BE2C (cell line): ENCODE measurements around the gene GLIPR1.
"Not testable (repeated sequence)": the region's sequence is repeated elsewhere in the genome, so short reads cannot be mapped to it uniquely, and the experiment has no call there.

ENCODE experiments used
- DNase-seq: peaks from one replicate; pipeline ENCODE4 v3.0.0-alpha.2; 2020
- H3K27me3 ChIP-seq: fragments of 250-450 bp; sonication (Bioruptor Pico); 2 replicates; pipeline ENCODE4 v1.5.1; 2020; ENCODE audit warnings: mild to moderate bottlenecking
- H3K36me3 ChIP-seq: fragments of 250-450 bp; sonication (Bioruptor Pico); 2 replicates; pipeline ENCODE4 v1.5.1; 2020; ENCODE audit warnings: mild to moderate bottlenecking
- H3K4me1 ChIP-seq: fragments of 250-450 bp; sonication (Bioruptor Pico); 2 replicates; pipeline ENCODE4 v1.5.1; 2020
- H3K4me3 ChIP-seq: 2 replicates; pipeline ENCODE4 v1.5.1; 2011; ENCODE audit warnings: low read depth, low read length
- H3K9me3 ChIP-seq: fragments of 250-450 bp; sonication (Bioruptor Pico); 2 replicates; pipeline ENCODE4 v1.5.1; 2020
- TF ChIP-seq, protein P1 (sequence below): IDR thresholded peaks from 2 replicates; pipeline ENCODE4 v1.5.1; 2012; ENCODE audit warnings: mild to moderate bottlenecking, low read depth, low read length

GLIPR1 gene

DNA sequence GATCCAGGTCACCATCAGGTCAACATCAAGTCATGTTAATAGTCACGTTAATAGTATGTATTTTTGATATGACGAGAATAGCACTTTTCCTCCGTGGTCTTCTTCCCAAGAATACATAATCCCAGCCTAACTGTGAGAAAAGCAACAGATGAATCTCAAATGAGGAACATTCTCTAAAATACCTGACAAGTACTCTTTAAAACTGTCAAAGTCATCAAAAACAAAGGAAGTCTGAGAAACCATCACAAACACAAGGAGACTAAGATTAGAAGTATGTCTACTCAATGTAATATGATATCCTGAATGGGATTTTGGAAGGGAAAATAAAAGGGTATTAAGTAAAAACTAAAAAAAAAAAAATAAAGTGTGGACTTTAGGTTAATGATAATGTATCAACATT is 36.8 kb upstream of the GLIPR1 start:
- no peaks in the 10 kb centered on the region; the same call in 1 of the 2 replicates for H3K27me3 ChIP-seq
- H3K9me3 ChIP-seq = no peaks in the 10 kb centered on the region
- TF ChIP-seq, protein P1, sequence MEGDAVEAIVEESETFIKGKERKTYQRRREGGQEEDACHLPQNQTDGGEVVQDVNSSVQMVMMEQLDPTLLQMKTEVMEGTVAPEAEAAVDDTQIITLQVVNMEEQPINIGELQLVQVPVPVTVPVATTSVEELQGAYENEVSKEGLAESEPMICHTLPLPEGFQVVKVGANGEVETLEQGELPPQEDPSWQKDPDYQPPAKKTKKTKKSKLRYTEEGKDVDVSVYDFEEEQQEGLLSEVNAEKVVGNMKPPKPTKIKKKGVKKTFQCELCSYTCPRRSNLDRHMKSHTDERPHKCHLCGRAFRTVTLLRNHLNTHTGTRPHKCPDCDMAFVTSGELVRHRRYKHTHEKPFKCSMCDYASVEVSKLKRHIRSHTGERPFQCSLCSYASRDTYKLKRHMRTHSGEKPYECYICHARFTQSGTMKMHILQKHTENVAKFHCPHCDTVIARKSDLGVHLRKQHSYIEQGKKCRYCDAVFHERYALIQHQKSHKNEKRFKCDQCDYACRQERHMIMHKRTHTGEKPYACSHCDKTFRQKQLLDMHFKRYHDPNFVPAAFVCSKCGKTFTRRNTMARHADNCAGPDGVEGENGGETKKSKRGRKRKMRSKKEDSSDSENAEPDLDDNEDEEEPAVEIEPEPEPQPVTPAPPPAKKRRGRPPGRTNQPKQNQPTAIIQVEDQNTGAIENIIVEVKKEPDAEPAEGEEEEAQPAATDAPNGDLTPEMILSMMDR = no peak
- DNase-seq = no peak
- no peaks in the 10 kb centered on the region for H3K36me3 ChIP-seq
- H3K4me1 ChIP-seq = no peaks in the 10 kb centered on the region
- no peak overlapping the region for H3K4me3 ChIP-seq

DNA sequence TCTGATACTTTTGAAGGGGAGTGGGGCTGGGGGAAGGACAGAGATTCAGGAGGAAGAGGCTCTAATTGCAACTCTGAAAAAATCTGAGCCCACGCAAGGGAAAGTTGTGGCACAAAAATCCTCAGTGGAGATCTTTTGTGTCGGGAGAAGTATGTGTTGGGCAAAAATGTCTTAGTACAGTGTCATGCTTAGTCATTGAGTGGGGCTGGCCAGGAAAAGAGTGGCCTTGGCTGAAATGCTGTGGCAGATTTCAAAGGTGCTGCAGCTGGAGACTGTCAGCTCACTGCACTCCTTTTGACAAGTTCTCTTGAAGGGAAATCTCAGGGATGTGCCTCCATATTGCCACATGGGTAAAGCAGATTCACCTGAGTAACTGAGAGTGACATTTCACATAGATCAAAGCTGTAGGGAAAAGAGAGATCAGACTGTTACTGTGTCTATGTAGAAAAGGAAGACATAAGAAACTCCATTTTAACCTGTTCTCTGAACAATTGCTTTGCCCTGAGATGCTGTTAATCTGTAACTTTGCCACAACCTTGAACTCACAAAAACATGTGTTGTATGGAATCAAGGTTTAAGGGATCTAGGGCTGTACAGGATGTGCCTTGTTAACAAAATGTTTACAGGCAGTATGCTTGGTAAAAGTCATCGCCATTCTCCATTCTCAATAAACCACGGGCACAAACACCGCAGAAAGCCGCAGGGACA is 36.0 kb upstream of the GLIPR1 start:
- H3K4me3 ChIP-seq = no peak overlapping the region
- H3K27me3 ChIP-seq = no peaks in the 10 kb centered on the region; the same call in 1 of the 2 replicates
- H3K4me1 ChIP-seq = no peaks in the 10 kb centered on the region
- no peak for DNase-seq
- TF ChIP-seq, protein P1 = no peak
- H3K36me3 ChIP-seq = no peaks in the 10 kb centered on the region
- H3K9me3 ChIP-seq = no peaks in the 10 kb centered on the region

DNA sequence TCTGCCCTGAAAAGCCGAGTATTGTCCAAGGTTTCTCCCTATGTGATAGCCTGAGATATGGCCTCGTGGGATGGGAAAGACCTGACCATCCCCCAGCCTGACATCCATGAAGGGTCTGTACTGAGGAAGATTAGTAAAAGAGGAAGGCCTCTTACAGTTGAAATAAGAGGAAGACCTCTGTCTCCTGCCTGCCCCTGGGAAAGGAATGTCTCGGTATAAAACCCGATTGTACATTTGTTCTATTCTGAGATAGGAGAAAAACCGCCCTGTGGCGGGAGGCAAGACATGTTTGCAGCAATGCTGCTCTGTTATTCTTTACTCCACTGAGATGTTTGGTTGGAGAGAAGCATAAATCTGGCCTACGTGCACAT is 35.4 kb upstream of the GLIPR1 start:
- not testable (repeated sequence) for H3K4me3 ChIP-seq, H3K36me3 ChIP-seq, DNase-seq, H3K27me3 ChIP-seq, H3K9me3 ChIP-seq, H3K4me1 ChIP-seq

DNA sequence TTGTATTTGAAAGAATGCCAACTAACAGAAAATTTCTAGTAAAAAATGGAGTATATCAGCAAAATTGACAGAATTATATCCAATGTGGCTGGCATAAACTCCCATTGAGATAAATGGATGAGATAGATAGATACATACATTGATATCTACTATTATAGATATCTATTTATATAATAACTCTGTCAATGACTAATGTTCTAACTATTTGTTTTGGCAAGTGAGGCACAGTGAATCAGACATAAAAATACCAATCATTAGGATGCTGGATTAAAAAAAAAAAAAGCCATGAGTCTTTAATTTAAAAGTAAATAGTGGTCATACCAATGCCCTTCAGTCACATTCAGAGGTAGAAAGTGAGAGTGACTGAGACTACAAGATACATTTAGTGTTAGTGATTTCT is 33.7 kb upstream of the GLIPR1 start:
- Histone ChIP-seq H3K4me3 (no peak overlapping the region), H3K4me1 (no peaks in the 10 kb centered on the region), H3K27me3 (no peaks in the 10 kb centered on the region; the same call in 1 of the 2 replicates), H3K9me3 (no peaks in the 10 kb centered on the region), H3K36me3 (no peaks in the 10 kb centered on the region)
- no peak for DNase-seq
- TF ChIP-seq, protein P1 = no peak

DNA sequence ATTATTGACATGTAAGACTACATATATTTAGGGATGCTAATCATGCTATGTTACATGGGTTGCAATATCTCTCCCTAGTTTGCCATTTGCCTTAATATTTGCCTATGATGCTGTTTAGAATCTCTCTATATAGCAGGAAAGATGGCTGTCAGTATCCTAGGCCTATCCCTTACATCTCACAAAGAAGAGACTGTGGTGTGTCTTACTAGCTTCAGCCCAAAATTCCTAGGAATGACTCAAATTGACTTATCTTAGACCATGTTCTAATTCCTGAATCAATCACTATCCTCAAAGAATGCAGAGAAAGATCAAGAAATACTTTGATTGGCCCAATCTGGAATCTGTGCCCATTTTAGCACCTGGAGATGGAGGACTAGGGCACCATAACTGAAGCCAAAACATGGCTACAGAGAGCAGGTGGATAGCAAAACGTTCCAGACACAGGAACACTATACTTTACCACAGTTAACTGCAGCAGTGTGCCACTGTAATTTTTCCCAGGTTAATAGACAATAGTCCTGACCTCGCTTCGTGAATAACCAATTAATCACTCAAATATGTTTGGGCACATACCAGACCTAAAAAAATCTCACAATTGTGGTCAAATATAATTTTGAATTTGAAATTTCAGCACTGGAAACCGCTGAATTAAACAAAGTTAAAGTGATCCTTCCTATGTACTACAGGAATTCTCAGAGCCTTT is 32.7 kb upstream of the GLIPR1 start:
- Histone ChIP-seq H3K36me3 (no peaks in the 10 kb centered on the region), H3K9me3 (no peaks in the 10 kb centered on the region), H3K27me3 (no peaks in the 10 kb centered on the region; the same call in 1 of the 2 replicates), H3K4me1 (no peaks in the 10 kb centered on the region), H3K4me3 (no peak overlapping the region)
- no peak for DNase-seq
- TF ChIP-seq, protein P1 = no peak

DNA sequence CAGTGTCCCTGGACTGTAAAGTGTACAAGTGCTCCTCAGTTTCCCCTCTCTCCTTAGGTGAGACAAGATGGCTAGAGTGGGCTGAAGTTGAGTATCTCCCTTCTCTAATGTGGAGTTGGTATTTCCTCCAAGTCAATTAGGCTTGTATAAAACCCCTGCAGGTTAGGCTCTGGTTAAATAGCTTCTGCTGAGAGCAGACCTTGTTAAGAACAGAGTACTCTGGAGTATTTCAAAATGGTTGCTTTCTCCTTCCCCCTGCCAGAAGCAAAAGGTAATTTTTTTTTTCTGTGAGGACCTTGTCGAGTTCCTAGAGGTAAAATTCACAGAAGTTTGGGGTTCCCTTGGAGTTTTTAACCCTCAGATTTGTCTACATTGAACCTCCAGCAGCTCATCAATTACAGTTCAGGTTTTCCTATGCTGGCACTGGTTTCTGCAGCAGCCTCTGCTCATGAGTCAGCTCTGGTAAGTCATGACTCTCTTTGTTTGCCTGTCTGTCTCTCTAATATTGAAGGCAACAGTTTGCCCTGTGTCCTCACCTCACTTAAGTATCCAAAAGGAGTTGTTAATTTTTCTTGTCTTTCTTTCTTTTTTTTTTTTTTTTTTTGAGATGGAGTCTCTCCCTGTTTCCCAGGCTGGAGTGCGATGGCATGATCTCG is 27.8 kb upstream of the GLIPR1 start:
- H3K36me3 ChIP-seq = no peaks in the 10 kb centered on the region
- H3K4me3 ChIP-seq = no peak overlapping the region
- TF ChIP-seq, protein P1 = no peak
- H3K27me3 ChIP-seq = no peaks in the 10 kb centered on the region
- no peaks in the 10 kb centered on the region for H3K4me1 ChIP-seq
- DNase-seq = no peak
- no peaks in the 10 kb centered on the region for H3K9me3 ChIP-seq
